GM12892 (cell line): ENCODE results near the gene TEAD1.
A peak's percentile ranks its signal among the peaks of the same experiment; 100 is the strongest.

Experiments
- DNase-seq: peaks from one replicate; pipeline ENCODE4 v3.0.0; 2011; ENCODE audit not compliant: insufficient read length
- FAIRE-seq: peaks from 2 replicates; lab custom pipeline; 2011; peaks lifted over from hg19 to GRCh38; lab: Jason Lieb, UNC
- POLR2A ChIP-seq: IDR thresholded peaks from 2 replicates; pipeline ENCODE4 v1.6.1; 2011; ENCODE audit warnings: low read depth, low read length, control low read depth
- POLR2AphosphoS5 ChIP-seq: IDR thresholded peaks from 2 replicates; pipeline ENCODE4 v1.6.1; 2011; ENCODE audit warnings: low read depth, low read length, control low read depth
- TAF1 ChIP-seq: IDR thresholded peaks from 2 replicates; pipeline ENCODE4 v1.6.1; 2011; ENCODE audit warnings: low read depth, mild to moderate bottlenecking, control low read depth, low read length, borderline replicate concordance

Gene TEAD1

DNA sequence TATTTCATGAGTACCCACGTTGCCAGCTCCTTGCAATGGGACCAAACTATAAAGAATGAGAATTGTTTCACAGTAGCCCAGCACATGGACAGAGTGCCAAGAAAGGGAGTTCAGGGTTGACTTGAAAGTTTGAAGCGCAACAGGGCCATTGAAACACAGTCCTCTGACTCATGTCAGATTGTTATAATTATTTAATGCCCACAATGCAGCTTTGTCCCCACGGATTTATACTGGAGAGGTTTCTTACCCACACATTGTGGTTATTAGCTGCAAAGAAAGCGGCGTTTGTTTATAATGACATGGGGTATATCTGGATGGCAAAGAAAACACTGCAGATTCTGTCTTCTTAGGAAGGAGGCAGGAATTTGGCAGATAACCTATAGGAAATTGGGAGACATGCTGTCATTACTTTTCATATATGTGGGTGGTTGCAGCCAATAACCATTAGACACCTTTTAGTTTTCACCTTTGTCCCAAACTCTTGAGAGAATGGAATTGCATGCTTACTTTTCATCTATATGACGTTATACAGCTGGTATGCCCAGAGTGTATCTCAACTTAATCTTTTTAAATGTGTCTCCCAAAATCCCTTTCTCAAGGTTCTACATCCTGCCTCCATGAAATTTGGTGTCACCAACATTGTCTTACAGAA, 143.6 kb downstream of the TEAD1 start:
- TF ChIP-seq POLR2A, result no peak
- no peak for TF ChIP-seq POLR2AphosphoS5
- no peak for TF ChIP-seq TAF1
- FAIRE-seq (no peak), DNase-seq (no peak)

- no peak for FAIRE-seq
- no peak for TF ChIP-seq TAF1
- TF ChIP-seq POLR2AphosphoS5, result no peak
- no peak for TF ChIP-seq POLR2A
- no peak for DNase-seq
Measured at GRCh38 chr11:12818333-12819015, 144.3 kb downstream of the TEAD1 start.

GRCh38 chr11:12822392-12823022, 148.3 kb downstream of the TEAD1 start:
- FAIRE-seq (no peak), DNase-seq (no peak)
- no peak for TF ChIP-seq POLR2AphosphoS5
- no peak for TF ChIP-seq TAF1
- TF ChIP-seq POLR2A, result no peak

DNA sequence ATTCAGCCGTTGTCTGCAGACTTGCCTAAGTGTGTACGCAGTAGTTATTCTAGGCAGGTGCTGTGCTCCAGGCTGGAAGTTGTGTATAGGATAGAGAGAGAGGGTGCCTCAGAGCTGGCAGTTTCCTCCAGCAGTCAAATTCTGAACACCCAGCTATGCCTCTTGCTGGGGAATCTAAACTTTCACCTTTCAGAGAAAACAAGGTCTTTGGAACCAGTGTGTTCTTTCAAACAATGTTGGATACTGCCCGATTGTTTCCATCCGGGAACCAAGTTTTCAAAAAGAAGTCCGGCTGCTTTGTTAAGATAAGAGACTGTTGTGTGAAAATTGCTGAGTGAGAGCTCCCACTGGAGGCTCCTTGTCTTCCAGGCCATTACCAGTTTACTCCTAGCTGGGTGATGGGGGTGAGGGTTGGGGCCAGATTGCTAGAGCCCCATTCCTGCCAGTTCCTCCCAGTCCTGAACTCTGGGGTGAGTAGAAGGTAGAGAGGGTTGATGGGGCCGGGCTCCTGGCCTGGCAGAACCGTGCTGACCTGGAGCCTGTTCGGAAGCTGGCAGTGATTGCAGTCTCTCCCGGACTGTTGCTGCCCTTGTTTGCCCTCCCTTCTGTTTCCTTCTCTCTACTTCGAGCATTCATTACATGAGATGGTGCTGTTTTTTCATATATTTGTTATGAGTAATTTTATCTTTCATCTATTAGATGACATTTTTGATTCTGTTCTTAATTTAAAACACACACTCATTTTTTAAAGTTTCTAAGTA, 150.2 kb downstream of the TEAD1 start:
- DNase-seq (no peak), FAIRE-seq (no peak)
- no peak for TF ChIP-seq POLR2AphosphoS5
- no peak for TF ChIP-seq POLR2A
- TF ChIP-seq TAF1, result no peak

- DNase-seq (no peak), FAIRE-seq (no peak)
- no peak for TF ChIP-seq TAF1
- no peak for TF ChIP-seq POLR2A
- no peak for TF ChIP-seq POLR2AphosphoS5
Measured at GRCh38 chr11:12826441-12826840, 152.2 kb downstream of the TEAD1 start.

GRCh38 chr11:12827369-12827768, 153.1 kb downstream of the TEAD1 start:
- no peak for DNase-seq
- TF ChIP-seq POLR2A (no peak), POLR2AphosphoS5 (no peak), TAF1 (no peak)
- peak; percentile 27 for FAIRE-seq

GRCh38 chr11:12827929-12828812, 153.9 kb downstream of the TEAD1 start:
- DNase-seq (no peak), FAIRE-seq (peak; percentile 89)
- TF ChIP-seq TAF1 (no peak), POLR2A (peak; percentile 38; the same call in 1 of the 2 replicates), POLR2AphosphoS5 (no peak)

DNA sequence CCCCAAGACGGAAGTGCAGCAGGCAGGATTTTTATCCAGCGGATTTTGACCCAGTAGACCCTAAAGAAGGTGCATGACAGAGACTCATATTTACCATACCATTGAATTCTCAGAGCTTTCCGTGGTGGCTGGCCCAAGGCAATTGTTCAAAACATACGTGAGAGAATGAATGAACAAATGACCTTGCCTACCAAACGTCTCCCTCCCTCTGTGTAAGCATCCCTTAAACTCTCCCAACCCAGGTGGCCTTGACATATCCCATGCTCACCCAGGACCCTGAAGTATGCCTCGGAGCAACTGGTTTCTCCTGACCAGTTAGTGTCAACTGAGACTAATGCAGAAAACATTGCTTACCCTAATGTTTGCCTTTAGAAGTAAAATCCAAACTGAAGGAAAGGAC, 154.9 kb downstream of the TEAD1 start:
- no peak for DNase-seq
- TF ChIP-seq TAF1 (no peak), POLR2AphosphoS5 (no peak), POLR2A (no peak)
- no peak for FAIRE-seq

DNA sequence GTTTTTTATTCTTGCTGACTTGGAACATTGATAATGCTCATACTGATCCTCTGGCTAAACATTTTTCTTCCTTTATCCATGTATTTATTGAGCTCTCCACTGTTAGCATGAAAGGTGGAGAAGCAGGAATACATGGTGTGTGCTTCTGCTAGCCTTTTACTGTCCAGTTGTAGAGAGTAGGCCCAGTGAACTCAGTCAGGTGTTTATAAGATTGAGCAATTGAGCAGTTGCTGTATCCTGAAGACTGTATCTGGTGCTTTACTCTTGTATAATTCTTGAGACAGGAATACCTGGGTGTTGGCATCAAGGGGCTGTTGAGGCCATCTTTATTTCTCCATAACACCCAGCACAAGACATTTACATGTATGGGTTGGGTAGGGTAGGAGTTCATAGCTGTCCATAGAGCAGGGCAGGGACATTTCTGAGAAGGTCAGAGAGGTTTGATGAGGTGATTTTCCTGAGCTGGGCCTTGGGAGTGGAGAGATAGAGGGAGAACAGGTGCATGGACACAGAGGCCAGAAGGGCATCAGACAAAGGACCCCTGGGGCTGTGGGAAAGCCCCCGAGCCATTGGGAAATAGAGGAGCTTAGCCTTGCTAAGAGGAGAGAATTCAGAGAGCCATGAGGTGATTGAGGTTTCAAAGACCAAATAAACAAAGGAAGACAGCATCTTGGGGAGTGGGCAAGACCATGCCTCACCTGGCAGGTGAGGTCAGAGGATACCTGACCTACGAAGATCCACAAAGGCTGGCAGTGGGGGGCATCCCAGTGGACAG, 155.5 kb downstream of the TEAD1 start:
- TF ChIP-seq POLR2AphosphoS5 (no peak), TAF1 (no peak), POLR2A (no peak)
- DNase-seq (no peak), FAIRE-seq (peak; percentile 65)
